Measurements from ENCODE around the gene GLDN. TPM values are rescaled to one million over a fixed set of nuclear protein-coding genes. Genes with fewer than 3 reads are reported as not detected.

GLDN gene
- total and polyA plus RNA-seq, 2 of the 8 experiments (the other 6 are each of a cell fraction or from before 2014, with no cell fraction given): 0.24 to 0.50 TPM

- H3K27ac ChIP-seq (ENCODE audit: low read depth, low read length): no peak overlapping the region
- no peaks in the 10 kb centered on the region for H3K79me2 ChIP-seq (ENCODE audit: control insufficient read depth in 1 of 2, insufficient read depth in 2 of 2, low read length in 2 of 2)
- H3K4me3 ChIP-seq (ENCODE audit: extremely low read depth in 1 of 4, insufficient read depth in 2 of 4, low read depth in 3 of 4, low read length in 4 of 4): no peak overlapping the region
- H2BK15ac ChIP-seq (ENCODE audit: low read length): no peak overlapping the region
- no peaks in the 10 kb centered on the region for H3K27me3 ChIP-seq (replicated peaks in 1 of 4; ENCODE audit: control insufficient read depth in 3 of 4, extremely low read depth in 1 of 4, insufficient read depth in 3 of 4, low read length in 3 of 4)
- ChIA-PET POLR2A (ENCODE audit: partially characterized antibody) (no interaction called here), CTCF (ENCODE audit: partially characterized antibody) (interaction anchor here (0.8 to 3.7 kb wide), 3 partner anchors 12 to 85 kb away, joined by 4 to 31 read pairs (median 10); no protein-coding TSS in a partner anchor)
- H3K36me3 ChIP-seq (ENCODE audit: control insufficient read depth in 2 of 4, insufficient read depth in 4 of 4, low read length in 3 of 4): no peaks in the 10 kb centered on the region
- H2AK5ac ChIP-seq (ENCODE audit: low read depth, low read length): no peak overlapping the region
- no peak overlapping the region for H4K5ac ChIP-seq (ENCODE audit: insufficient read length, low read depth, low read length)
- no peak overlapping the region for H3K4ac ChIP-seq (replicated peaks; ENCODE audit: insufficient read length, low read depth, low read length)
- no peak overlapping the region for H3K4me2 ChIP-seq (ENCODE audit: insufficient read depth in 1 of 2, low read depth in 2 of 2, low read length in 2 of 2)
- no peaks in the 10 kb centered on the region for H4K20me1 ChIP-seq (replicated peaks in 1 of 2; ENCODE audit: control insufficient read depth in 1 of 2, insufficient read depth in 2 of 2, low read length in 2 of 2)
- peak overlapping the region; percentile 39; the same call in 1 of the 2 replicates for H2BK12ac ChIP-seq (ENCODE audit: low read depth, low read length)
- DNase-seq (ENCODE audit: low read depth in 1 of 2, low spot score in 2 of 2) (no peak), FAIRE-seq (no peak)
- 95% methylated on average over 4 of the region's 4 CpGs; no CpG with 5 or more reads in 1 of the 2 experiments for WGBS, 2 experiments (ENCODE audit: extremely low coverage in 1 of 2, insufficient coverage in 1 of 2, insufficient read length in 1 of 2, insufficient replicate concordance in 2 of 2, low coverage in 1 of 2, low lambda C conversion rate in 2 of 2, missing lambda C conversion rate in 1 of 2)
- no peak overlapping the region for H4K8ac ChIP-seq (ENCODE audit: extremely low read depth, insufficient read depth, low read length)
- H3K23me2 ChIP-seq (ENCODE audit: low read depth, low read length): no peaks in the 10 kb centered on the region
- H4K91ac ChIP-seq (replicated peaks; ENCODE audit: insufficient read length, low read length): no peak overlapping the region
- H2AFZ ChIP-seq (ENCODE audit: low read length): no peak overlapping the region
- H3K9me3 ChIP-seq (ENCODE audit: insufficient read depth in 2 of 2, low read depth in 1 of 2, low read length in 1 of 2): no peaks in the 10 kb centered on the region
- H3K9ac ChIP-seq (replicated peaks in 1 of 4; ENCODE audit: extremely low read depth in 1 of 4, low read depth in 3 of 4, low read length in 3 of 4): no peak overlapping the region
- peaks cover 0 to 2% (median 1%) of the 10 kb centered on the region in 4 experiments; a peak in 2 of 7 replicates for H3K4me1 ChIP-seq (replicated peaks in 1 of 4; ENCODE audit: control insufficient read depth in 3 of 4, insufficient read depth in 4 of 4, low read length in 3 of 4)
- no peak overlapping the region for H3K23ac ChIP-seq (ENCODE audit: insufficient read length)
- H3K18ac ChIP-seq (ENCODE audit: extremely low read depth, low read length): no peak overlapping the region
- H3K14ac ChIP-seq (ENCODE audit: insufficient read length): no peak overlapping the region
- no peak overlapping the region for H2BK5ac ChIP-seq (ENCODE audit: low read depth, low read length)
- no peak overlapping the region for H3K56ac ChIP-seq (replicated peaks; ENCODE audit: insufficient read length, low read depth, low read length)
- H3K79me1 ChIP-seq (ENCODE audit: low read depth, low read length): no peaks in the 10 kb centered on the region
- H2BK120ac ChIP-seq (replicated peaks; ENCODE audit: low read depth, low read length): no peak overlapping the region
- peak overlapping the region; percentile 48; the same call in 1 of the 2 replicates for H2BK20ac ChIP-seq (ENCODE audit: low read length)
- TF ChIP-seq SIX5 (IDR thresholded peaks at IDR 0.05; ENCODE audit: low read depth, low read length): no peak
- TF ChIP-seq CREB1 (IDR thresholded peaks at IDR 0.05): no peak
- TF ChIP-seq KDM4A (IDR thresholded peaks at IDR 0.05; ENCODE audit: low read depth, low read length, severe bottlenecking): no peak
- TF ChIP-seq NANOG (IDR thresholded peaks at IDR 0.05; ENCODE audit: insufficient read depth, low read depth, low read length, poor library complexity, severe bottlenecking): no peak
- no peak for TF ChIP-seq TAF1 (IDR thresholded peaks at IDR 0.05; ENCODE audit: low read depth, low read length)
- TF ChIP-seq NRF1 (IDR thresholded peaks at IDR 0.05; ENCODE audit: low read depth, low read length): no peak
- no peak for TF ChIP-seq TEAD4 (IDR thresholded peaks at IDR 0.05; ENCODE audit: low read depth, low read length)
- TF ChIP-seq ASH2L (IDR thresholded peaks at IDR 0.05; ENCODE audit: low read length): no peak
- TF ChIP-seq JUND (IDR thresholded peaks at IDR 0.05; ENCODE audit: low read length): no peak
- TF ChIP-seq FOSL1 (IDR thresholded peaks at IDR 0.05; ENCODE audit: insufficient read depth, low read depth, low read length): no peak
- no peak for TF ChIP-seq SP1 (IDR thresholded peaks at IDR 0.05; ENCODE audit: low read depth, low read length)
- no peak for TF ChIP-seq ZNF274 (IDR thresholded peaks at IDR 0.05; ENCODE audit: borderline replicate concordance, extremely low read depth, low read length)
Measured at GRCh38 chr15:51414256-51414860, 72.9 kb downstream of the GLDN start.
